ENCODE results near the gene IPO4.

The IPO4 gene

GRCh38 chr14:24194186-24194872, 5.7 kb upstream of the IPO4 start:
- DNase-seq, result no peak

DNA sequence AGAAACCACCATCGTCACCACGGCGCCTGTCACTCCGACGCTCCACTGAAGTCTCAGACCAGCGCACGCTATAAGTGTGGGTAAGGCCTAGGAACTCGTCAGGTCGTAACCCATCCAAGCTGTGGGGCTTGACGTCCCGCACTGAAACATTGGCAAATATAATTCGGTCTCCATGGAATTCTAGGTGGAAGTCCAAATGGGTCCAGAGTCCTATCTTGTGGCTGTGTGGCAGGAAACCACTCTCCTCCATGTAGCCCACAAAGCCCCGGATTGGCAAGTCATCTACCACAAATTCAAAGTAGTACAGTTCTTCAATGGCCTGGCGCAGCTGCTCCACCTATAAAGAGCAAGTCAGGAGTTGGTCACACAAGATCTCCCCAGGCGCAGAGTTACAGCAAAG, 4.3 kb upstream of the IPO4 start:
- DNase-seq, result no peak

DNA sequence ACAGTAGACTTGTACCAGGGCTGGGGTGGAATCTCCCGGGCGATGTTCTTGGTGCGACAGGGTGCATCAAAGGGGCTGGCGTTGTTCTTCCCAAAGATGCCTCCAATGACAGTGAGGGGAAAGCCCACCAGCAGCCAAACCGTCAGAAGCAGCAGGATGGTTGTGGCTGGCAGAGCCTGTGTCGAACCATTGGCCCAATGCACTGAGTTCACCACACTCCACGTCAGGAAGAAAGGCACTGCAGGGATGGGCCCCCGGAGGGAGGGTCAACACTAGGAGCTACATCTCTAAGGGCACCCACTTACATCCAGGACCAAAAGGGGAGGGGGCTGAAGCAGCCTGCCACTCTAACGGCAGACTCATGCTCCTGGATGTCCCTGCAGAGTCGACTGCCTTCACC, 1.8 kb upstream of the IPO4 start:
- DNase-seq, result no peak

- DNase-seq, result no peak
Measured at GRCh38 chr14:24189460-24189859, 844 bp upstream of the IPO4 start.

- DNase-seq, result no peak
Measured at GRCh38 chr14:24189059-24189375, 401 bp upstream of the IPO4 start.

GRCh38 chr14:24187539-24187915, 1.1 kb downstream of the IPO4 start:
- DNase-seq, result no peak

- no peak for DNase-seq
Measured at GRCh38 chr14:24186831-24187538, 1.6 kb downstream of the IPO4 start.

DNA sequence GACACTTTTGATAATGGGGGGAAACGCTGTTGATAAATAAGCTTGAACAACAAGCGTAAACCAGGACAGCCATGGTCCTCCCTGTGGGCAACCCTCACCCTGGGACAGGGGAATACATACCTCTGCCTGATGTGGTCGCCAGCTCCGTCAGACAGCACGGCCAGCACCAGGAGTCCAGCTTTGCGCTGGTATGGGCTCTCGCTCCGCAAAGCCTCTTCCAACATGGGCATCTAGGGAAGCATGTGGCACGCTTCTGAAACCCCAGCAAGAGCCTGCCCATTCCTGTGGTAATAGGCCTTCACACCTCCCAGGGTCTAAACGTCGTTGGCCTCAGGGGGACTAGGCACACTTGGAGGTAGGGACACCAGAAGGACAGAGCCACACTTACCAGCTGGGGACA, 2.9 kb downstream of the IPO4 start:
- no peak for DNase-seq

DNA sequence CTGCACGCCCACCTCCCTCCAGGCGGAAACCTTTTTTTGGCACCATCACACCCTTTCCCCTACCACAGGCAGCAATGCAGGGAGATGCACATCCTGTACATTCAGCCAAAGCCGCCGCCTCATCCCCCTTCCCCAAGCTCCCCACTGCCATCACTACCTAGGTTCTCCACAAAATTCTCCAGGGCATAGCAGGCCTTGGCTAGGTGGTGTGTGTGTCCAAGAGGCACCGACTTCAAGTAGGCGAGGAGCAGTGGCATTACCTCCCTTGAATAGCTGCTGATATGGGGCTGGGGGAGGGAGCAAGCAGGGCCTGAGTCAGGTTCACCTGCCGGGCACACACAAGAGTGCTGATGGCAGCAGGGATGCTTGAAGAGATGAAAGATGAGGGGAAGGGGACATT, 3.6 kb downstream of the IPO4 start:
- no peak for DNase-seq

GRCh38 chr14:24184104-24184970, 4.3 kb downstream of the IPO4 start:
- DNase-seq, result no peak

DNA sequence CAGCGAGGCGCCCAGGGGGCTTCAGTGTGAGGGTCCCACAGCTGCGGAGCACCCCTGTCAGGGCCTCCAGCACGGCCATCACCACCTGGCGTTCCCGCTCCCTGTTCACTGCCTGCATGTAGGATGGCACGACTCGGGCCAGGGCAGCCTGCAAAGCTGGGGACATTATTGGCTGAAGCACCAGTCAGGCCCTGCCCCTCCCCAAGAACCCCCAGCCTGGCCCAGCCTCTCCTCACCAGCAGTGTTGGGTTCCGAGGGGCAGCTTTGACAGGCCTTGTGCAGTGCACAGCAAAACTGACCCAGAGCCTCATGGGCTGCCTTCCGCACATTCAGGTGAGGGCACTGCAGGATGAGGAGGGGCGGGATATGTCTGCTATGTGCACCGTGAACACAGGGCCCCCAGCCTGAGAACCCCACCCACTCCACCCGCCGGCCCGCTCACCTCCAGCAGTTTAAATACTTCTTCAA, 5.6 kb downstream of the IPO4 start:
- DNase-seq, result no peak

DNA sequence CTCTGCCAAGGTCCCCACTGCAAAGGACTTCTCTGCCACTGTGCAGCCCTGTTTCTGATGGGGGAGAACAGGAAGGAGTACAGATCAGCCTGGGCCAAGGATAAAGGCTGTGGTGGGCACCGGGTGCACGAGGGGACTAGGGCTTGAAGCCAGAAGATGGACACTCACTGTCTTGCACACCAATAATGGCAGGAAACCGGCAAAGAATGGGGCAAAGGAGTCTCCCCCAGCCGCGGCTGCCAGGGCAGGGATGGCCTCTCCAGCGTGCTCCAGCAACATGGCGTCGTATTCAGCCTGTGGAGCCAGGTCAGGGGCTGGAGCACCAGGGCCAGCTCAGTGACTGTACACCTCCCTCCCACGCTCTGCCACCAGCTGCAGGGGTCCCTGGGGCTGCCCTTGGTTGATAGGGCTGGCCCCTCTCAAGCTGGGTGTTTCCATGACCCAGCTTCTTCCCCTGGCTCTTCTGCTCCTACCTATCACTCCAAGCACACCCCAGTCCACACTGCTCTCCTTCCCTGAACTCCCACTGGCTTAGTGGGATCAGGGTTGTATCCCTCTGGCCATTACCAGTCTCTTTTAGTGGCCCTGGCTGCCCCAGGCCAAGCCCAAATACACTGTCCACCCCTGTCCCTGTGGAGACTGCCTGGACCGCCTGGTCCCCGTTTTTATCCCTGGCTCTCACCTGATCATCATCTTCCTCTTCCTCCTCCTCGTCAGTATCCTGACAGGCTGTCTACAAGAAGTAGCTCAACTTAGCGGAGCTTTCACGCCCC, 6.3 kb downstream of the IPO4 start:
- DNase-seq, result no peak

DNA sequence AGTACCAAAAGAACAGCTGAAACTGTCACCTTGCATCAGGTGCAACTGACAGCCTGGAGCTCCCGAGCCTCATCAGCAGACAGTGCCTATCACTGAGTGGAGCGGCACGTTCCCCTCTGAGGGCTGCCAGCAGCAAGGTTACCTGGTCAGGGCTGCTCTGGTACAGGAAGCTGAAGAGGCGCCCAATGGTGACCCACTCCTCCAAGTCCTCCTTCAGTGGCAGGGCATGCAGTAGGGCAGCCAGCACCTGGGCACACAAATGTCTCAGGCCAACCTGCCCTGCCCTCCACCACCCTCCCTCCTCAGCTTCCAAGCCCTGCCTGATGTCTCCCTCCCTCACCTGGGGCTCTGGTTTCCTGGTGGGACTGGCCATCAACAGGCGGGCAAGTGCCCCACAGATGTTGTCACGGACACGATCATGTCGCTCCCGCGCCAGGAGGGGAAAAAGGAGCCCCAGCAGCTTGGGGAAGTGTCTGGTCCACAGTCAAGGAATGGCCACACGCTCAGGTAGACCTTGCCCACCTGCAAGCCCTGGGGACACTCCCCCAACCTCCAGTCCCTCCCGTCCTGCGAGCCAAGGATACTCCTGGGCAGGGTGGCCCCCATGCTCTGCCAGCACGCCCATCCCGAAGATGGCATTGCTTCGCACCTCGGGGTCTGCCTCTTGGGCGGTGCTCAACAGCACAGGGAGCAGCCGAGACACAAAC, 7.1 kb downstream of the IPO4 start:
- DNase-seq, result no peak

DNA sequence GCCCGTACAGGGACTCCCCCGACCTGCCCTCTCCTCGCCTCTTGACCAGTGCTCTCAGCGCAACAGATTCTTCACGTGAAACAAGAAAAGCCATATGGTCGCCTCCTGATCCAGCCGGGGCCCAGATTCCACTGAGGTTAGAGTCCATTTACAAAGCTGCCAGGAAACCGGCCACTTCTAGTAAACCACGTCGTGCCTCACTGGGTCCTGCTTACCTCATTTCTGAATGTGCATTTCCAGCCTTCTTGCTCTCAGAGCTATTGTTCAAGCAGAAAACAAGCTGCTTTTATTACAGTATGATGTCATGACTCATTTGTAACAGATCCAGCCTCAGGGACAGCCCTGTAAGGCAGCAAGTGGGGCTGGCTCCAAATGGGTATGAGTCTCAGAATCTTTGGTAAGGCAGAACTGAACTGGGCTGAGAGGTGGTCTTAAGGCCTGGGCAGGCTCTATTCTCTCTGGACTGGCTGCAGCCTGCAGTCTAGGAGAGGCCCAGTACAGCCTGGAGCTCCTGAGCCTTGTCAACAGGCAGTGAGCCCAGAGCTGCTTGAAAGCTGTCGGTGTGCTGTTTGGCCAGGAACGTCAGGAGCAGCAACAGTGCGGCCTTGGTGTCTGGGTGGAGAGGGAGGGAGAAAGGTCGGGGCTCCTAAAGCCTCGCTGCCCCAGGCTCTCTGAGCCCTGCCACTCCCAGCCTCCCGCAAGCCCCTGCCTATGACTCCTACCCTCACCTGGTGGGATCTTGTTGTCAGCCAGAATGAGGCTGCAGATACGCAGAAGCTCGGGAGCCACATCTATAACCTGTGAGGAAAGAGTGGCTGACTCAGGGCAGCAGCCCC, 8.4 kb downstream of the IPO4 start:
- DNase-seq, result no peak

GRCh38 chr14:24179294-24179960, 9.2 kb downstream of the IPO4 start:
- no peak for DNase-seq

DNA sequence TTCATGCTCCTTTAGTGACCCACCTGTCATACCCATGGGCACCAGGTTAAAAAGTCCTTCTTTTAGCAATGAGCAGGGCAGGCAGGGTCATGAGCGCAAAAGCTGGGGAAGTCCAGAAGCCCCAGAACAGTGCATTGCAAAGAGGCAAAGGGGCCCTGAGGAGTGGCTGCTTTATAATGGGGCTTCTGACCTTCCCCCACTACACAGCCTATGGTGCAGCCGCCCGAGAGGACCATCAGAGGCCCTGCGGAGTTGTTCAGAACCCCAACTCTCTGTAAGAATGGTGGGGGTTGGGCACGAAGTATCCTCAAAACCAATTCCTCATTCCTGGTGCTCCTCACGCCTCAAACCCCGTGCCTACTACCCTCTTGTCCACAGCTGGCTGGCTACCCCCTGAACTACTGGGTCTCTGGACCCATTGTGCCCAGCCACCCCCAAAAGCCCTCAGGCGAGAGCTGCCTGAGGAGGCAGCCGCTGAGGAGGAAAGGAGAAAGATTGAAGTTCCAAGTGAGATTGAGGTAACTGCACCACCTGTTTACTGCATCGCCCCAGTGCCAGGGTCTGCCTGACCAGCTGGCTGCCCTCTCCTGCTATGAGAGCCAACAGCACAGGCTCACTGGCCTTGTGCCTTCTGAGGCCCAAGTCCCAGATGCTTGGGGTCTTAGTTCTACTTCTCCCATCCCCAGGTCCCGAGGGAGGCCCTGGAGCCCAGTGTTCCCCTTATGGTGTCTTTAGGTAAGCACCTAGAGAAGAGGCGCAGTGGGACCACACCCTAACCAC, 10.0 kb downstream of the IPO4 start:
- DNase-seq, result no peak

DNA sequence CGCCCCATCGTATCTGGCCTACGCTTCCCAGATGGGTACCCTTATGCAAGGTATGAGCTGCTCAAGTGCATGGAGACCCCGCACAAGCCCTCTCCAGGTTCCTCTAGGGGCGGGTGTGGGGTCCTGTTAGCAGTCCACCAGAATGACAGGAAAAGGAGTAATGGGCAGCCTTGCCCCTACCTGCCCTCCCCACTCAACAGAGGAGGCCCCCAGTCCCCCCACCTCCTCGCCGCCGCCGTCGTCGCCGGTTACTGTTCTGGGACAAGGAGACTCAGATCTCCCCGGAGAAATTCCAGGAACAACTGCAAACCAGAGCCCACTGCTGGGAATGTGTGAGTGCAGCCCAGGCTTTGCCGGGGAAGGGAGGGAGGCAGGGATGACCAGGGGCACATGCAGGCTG, 10.7 kb downstream of the IPO4 start:
- no peak for DNase-seq

- no peak for DNase-seq
Measured at GRCh38 chr14:24177041-24177825, 11.4 kb downstream of the IPO4 start.

DNA sequence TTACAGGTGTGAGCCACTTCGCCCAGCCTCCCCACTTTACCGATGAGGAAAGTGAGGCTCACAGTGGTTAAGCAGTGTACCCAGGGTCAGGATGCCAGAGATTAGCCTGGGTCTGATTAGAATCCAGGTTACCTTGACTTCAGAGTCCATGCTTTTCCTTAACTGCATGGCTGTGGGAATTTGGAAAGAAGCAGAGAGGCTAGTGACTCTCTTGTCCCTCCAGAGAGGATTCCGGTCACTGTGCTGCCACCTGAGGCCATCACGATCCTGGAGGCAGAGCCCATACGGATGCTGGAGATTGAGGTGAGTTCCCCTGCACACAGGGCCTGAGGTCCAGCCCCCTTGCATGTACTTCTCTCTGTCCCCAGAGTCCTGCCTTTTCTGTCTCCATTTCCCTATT, 12.0 kb downstream of the IPO4 start:
- DNase-seq, result no peak

Measured in activated CD4-positive, alpha-beta T cell treated with anti-CD3 and anti-CD28 coated beads, Interleukin-2, amount 50 U/mL, for 48 hours (primary cell).